HG03095 (cell line): Measurements from ENCODE around the gene NUDT8.
"Not testable (repeated sequence)": the region's sequence is repeated elsewhere in the genome, so short reads cannot be mapped to it uniquely, and the experiment has no call there.

Experiments used
- ATAC-seq: cut with Tn5 transposase; IDR thresholded peaks from one replicate; pipeline ENCODE4 v1.9.1; 2021; ENCODE audit warnings: moderate library complexity; ENCODE audit not compliant: unreplicated experiment

The NUDT8 gene

GRCh38 chr11:67642173-67643120 is 12.7 kb upstream of the NUDT8 start:
- ATAC-seq: no peak

DNA sequence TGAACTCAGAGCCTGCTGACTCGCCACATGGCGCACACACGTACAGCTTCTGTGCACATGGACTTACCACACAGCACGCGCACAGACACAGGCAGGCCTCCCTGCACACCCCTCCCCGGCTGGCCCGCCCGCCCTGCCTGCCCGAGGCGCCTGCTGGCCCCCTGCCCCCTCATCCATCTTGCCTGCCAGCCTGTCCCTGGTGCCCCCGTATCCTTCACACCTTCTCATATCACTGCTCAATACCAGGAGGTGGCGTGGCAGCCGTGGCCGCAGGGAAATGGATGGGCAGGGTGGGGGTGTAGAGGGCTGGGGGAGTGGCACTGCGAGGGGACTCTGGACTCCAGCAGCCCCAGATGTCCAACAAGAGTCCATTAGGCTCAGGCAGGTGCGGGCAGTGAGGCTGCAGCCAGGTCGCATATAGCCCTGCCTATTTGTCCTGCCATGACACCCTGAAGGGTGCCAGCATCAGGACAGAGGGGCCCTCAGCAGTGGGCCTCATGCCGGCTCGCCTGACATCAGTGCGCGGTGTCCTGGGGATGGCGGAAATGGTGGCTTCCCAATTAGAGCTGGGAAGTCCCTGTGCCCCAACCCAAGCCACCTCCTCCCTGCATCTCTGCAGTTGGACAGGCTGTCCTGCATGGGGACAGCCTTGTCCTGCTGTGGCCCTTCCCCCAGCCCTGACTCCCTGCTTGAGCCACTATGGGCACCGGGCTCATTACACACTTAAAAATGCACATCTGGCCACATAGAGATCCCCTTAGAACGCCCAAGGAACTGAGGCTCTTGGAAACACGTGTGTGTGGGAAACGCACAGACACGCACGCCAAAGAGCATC is 11.8 kb upstream of the NUDT8 start:
- ATAC-seq: no peak

GRCh38 chr11:67640758-67641337 is 11.1 kb upstream of the NUDT8 start:
- no peak for ATAC-seq

- ATAC-seq: no peak
Measured at GRCh38 chr11:67640021-67640757, 10.5 kb upstream of the NUDT8 start.

DNA sequence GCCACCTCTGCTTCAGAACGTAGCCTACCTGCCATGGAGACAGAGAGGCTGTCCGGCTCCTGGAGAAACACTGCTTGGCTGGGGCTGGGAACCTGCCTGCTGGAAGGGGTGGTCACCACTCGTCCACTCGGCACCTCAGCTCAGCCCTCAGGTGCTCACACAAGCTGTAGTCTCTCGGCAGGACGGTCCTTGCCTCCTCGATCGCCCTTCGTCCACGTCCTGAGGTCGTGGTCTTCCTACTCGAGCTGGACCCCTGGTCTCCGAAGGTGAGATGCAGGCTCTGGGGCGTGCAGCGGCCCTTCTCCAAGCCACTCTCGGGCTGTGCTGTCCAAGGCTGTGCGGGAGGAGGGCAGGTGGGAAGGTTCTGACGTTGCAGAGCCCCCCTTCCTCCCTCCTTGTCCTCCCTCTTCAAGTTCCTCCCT is 9.7 kb upstream of the NUDT8 start, which contains the start of gene TBX10:
Gene TBX10, minus strand, starts transcription at position 326 of the 422 bp plus-strand sequence. Its CDS starts 291 bp downstream, at position 35.
- no peak for ATAC-seq

DNA sequence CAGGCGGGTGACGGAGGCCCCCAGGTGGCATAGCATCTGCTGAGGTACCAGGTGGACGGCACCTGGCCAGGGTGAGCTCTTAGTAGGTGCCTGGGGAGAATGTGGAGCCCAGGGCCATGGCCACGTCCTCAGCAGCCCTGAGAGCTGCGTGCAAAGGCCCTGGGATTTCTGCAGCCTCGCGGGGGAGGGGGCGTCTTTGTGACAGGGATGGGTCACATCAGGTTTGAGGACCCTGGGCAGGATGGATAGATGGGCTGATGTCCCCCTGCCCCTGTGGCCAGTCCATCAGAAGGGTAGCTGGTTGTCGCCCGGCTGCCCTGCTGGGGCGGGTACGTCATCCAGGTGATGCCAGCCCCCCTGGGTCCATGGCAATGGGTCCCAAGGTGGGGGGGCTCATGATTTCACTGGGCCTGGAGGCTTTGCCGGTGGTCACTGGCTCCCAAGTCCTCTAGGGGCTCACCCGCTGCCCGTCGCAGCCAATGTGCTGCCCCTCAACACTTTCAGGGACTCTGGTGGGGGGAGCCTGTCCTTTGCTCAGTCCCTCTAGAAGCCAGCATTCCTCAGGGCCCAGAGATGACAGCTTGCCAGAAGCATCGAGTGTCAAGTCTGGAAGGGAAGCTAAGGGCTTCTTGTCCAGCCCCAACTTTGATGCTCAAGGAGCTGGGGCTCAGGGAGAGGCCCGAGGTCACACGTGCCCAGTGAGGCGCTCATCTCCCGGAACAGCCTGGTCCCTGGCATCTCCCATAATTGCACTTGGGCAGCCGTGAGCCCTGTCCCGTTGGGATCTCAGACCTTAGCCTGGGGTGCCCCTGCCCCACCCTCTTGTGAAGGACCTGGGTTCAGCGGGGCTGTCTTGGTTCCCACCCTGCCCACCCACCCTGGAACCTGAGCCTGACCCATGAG is 9.0 kb upstream of the NUDT8 start:
- no peak for ATAC-seq

DNA sequence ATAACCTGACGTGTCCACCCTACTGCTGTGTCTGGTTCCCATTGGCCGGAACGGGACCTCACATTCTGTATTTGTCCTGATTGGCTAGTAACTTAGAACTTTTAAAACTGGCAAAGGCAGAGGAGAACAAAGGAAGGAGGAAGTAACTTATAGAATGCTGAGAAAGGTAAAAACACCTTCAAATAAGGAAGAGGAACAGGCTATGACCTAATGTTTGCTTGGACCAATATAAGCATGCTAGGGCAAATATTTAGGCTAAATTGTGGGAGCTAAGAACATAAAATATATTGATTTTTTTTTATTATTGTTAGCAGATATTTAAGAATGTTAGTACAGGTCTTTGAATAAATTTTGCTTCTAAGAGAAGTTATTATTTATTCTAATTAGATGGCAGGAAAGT is 7.7 kb upstream of the NUDT8 start:
- ATAC-seq: not testable (repeated sequence)

GRCh38 chr11:67636962-67637361 is 7.2 kb upstream of the NUDT8 start:
- ATAC-seq: no peak

- ATAC-seq: no peak
Measured at GRCh38 chr11:67635231-67635521, 5.4 kb upstream of the NUDT8 start.

- no peak for ATAC-seq
Measured at GRCh38 chr11:67634366-67635230, 4.9 kb upstream of the NUDT8 start.

DNA sequence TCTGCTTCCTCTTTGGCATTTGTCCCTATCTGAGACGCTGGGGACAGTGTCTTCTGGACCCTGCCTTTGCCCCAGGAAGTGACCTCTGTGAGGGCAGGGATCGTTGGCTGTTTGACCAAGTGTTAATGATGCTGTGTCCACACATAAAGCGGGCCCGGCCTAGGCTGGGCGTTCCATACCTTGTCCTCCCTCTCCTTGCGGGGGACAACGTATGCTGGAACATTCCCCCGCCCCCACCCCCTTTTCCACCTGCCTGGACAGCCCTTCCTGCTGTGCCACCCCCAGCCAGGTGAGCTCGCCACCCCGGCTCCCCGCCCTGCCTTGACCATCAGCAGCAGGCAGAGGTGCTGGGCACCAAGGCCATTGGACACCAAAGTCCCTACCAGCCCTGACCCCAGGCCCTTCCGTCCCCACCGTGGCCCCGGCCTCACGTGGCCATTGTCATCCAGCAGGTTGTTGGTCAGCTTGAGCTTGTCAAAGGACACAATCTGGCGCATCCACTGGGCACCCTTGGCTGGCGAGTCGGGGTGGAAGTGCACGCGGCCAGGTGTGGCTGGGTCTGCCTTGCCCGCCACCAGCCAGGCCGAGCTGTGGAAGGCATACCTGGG is 4.1 kb upstream of the NUDT8 start:
- ATAC-seq: no peak

DNA sequence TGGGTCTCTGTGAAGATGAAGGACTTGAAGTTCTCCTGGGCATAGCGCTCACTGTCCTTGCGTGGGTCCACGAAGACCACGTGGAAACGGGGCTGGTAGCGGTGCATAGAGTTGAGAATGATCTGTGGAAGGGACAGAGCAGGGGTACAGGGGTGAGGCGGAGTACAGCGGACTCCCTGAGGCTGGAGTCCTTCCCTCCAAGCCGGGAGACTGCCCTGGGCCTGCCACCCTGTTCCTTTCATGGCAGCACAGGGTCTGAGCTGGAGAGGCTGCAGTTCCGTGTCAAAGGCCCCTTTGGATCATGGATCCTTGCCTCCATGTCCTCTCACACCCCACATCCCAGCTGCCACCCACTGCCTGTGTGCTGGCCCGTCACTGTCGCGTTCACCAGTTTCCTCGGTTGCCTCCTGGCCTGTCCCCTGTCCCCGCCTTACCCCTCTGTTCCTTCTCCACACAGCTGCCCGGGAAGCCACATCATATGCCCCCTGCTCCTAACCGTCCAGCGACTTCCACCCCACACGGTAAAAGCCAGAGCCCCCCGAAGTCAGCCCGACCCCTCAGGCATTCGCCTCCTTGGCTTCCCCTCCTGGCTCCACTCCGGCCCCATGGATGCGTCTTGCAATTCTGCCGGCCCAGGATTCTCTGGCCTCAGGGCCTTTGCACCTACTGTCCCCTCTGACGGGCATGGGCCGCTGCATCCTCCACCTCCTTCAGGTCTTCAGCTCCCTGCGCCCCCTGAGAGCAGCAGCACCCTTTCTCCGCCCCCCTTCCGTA is 3.4 kb upstream of the NUDT8 start:
- ATAC-seq: no peak

GRCh38 chr11:67632175-67632981 is 2.6 kb upstream of the NUDT8 start:
- ATAC-seq: no peak

DNA sequence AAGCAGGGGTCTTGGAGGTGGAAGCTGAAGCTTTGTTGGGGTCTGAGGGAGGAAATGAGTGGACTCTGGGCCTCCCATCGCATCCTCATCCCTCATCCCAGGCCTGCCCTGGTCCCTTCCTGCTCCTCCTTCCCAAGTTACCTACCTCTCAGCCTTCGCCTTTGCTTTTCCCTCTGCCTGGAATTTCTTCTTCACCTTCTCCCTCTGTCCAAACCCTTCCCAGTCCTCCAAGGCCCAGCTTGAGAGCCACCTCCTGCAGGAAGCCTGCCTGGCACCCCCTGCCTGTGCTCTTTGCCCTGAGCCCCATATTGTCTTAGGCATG is 2.1 kb upstream of the NUDT8 start:
- no peak for ATAC-seq

DNA sequence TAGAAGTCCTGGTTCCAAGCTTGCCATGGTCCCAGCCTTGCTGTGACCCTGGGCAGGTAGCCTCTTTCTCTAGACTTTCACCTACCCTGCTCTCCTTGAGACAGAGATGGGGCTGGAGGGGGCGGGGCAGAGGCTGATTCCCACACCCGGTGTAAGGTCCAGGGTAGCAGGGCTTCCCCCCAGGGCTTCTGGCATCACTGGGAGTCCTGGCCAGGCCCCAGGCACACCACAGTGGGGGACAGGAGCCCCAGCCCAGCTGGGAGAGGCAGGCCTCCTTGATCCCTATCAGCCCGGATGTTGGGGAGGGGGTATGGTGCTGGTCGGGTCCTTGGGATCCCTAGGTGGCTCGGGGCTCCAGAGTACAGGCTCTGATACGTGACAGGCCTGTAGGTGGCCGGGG is 1.7 kb upstream of the NUDT8 start:
- ATAC-seq: no peak

GRCh38 chr11:67630943-67631331 is 1.2 kb upstream of the NUDT8 start:
- no peak for ATAC-seq
